GM20000 (cell line): Measurements from ENCODE around the gene TET1.
"Not testable (repeated sequence)": the region's sequence is repeated elsewhere in the genome, so short reads cannot be mapped to it uniquely, and the experiment has no call there.

Experiments
- DNase-seq: peaks from one replicate; pipeline ENCODE4 v3.0.0; 2012; ENCODE audit warnings: low spot score
- CTCF ChIP-seq: IDR thresholded peaks from 2 replicates; pipeline ENCODE4 v1.5.1; 2012; ENCODE audit warnings: mild to moderate bottlenecking, control low read depth; ENCODE audit errors: extremely low read depth, missing control alignments

TET1 gene

GRCh38 chr10:68725016-68725415 lies 164.9 kb downstream of the TET1 start:
- DNase-seq: no peak
- no peak for TF ChIP-seq CTCF

- DNase-seq: no peak
- TF ChIP-seq CTCF: no peak
These were observed 167.0 kb downstream of the TET1 start for GRCh38 chr10:68727146-68727545.

- no peak for DNase-seq
- no peak for TF ChIP-seq CTCF
These were observed 172.5 kb downstream of the TET1 start for GRCh38 chr10:68732651-68733050.

GRCh38 chr10:68734349-68734748 lies 174.2 kb downstream of the TET1 start:
- no peak for TF ChIP-seq CTCF

GRCh38 chr10:68735119-68735518 lies 175.0 kb downstream of the TET1 start:
- no peak for DNase-seq
- TF ChIP-seq CTCF: no peak

More at GRCh38 chr10:68734349-68734748, 174.2 kb downstream of the TET1 start:
- no peak for DNase-seq

- DNase-seq: not testable (repeated sequence)
These were observed 175.6 kb downstream of the TET1 start for GRCh38 chr10:68735739-68736138.

- not testable (repeated sequence) for DNase-seq
These were observed 180.5 kb downstream of the TET1 start for GRCh38 chr10:68740676-68741075.

GRCh38 chr10:68742397-68742796 lies 182.3 kb downstream of the TET1 start:
- DNase-seq: no peak
- TF ChIP-seq CTCF: no peak
